Lower leg skin (tissue), 4 donors: Measurements from ENCODE around the gene MVB12B. TPM values are rescaled to one million over a fixed set of nuclear protein-coding genes. Genes with fewer than 3 reads are reported as not detected.

ENCODE experiments used
- DNase-seq, 2 donors: peaks; one replicate each; pipeline ENCODE4 v3.0.0-alpha.2; 2019; ENCODE audit warnings: low spot score in 2 of 2
- H3K4me3 ChIP-seq: fragments of 200-600 bp; sonication (generic); 2 replicates; pipeline ENCODE4 v1.5.1; 2017; ENCODE audit warnings: mild to moderate bottlenecking, low read depth; ENCODE audit not compliant: poor library complexity, severe bottlenecking
- POLR2A ChIP-seq, 2 donors: fragments of 450-650 bp; IDR thresholded peaks; one replicate each; pipeline ENCODE4 v1.6.1; 2016 to 2017; ENCODE audit warnings: antibody characterized with exemption in 2 of 2, mild to moderate bottlenecking in 1 of 2, moderate library complexity in 1 of 2
- WGBS, 2 donors: methylation state at CpG; one replicate each; pipeline ENCODE4 v1.1.5; 2018; 5-methylcytosine and 5-hydroxymethylcytosine counted together
- intact Hi-C: fragments of 100-400 bp; cut with DNase I; formaldehyde crosslinking; loops from one replicate; pipeline ENCODE4 v1.15.0; 2023; ENCODE audit warnings: low total_unique reads
- total RNA-seq, 4 donors: library from RNA; depleted of rRNA; stranded (reverse); fragments of >200 nt; gene quantifications; one replicate each; pipeline ENCODE4 v1.1.0, GENCODE V29; 2016
- TF ChIP-seq, protein P1 (sequence below), 3 donors: fragments of 450-650 bp; IDR thresholded peaks; one replicate each; pipeline ENCODE4 v1.5.1; 2016; ENCODE audit warnings: antibody characterized with exemption in 3 of 3, mild to moderate bottlenecking in 3 of 3, moderate library complexity in 2 of 3

The MVB12B gene
- total RNA-seq, 4 donors from 2014 or later, result 8.6 to 12.5 (median 10.9) TPM

DNA sequence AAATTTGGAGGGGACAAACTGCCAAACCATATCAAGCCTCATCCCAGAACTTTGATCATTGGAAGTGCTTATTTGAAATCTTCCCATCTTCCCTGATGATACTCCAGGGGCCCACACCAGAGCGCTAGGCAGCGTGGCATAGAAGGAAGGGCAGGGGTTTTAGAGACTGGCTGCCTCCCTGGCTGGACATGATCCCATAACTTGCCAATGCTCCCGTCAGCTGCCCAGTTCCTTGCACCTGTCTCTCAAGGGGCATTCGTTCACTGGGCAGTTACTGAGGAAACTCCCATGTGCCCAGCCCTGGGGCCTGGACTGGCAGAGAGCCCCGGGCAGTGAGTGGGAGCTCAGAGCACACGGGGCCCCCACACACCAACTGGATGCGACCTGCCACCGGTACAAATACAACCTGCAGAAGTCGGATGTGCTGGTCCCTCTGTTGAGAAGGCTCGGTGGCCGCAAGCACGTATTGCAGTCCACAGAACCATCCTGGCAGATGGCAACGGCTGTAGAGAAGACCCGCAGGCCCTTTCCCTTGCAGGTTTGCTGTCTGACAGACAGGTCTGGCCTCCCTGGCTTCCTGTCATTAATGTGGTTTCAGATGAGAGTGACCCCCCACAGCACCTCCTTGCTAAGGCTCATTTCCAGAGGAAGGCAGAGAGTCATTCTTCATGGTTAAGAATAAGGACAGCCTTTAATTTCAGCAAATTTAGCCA is 122.4 kb downstream of the MVB12B start:
- intact Hi-C loops, result no loop called here
- no peak overlapping the region for H3K4me3 ChIP-seq
- peak in 1 of 2 donors; percentile 69 for DNase-seq
- WGBS, 2 donors, result 82 to 92% methylated on average over 13 to 14 of the region's 14 CpGs
- TF ChIP-seq, protein P1, sequence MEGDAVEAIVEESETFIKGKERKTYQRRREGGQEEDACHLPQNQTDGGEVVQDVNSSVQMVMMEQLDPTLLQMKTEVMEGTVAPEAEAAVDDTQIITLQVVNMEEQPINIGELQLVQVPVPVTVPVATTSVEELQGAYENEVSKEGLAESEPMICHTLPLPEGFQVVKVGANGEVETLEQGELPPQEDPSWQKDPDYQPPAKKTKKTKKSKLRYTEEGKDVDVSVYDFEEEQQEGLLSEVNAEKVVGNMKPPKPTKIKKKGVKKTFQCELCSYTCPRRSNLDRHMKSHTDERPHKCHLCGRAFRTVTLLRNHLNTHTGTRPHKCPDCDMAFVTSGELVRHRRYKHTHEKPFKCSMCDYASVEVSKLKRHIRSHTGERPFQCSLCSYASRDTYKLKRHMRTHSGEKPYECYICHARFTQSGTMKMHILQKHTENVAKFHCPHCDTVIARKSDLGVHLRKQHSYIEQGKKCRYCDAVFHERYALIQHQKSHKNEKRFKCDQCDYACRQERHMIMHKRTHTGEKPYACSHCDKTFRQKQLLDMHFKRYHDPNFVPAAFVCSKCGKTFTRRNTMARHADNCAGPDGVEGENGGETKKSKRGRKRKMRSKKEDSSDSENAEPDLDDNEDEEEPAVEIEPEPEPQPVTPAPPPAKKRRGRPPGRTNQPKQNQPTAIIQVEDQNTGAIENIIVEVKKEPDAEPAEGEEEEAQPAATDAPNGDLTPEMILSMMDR (IDR thresholded peaks at IDR 0.05), result no peak
- no peak for TF ChIP-seq POLR2A (IDR thresholded peaks at IDR 0.05)

DNA sequence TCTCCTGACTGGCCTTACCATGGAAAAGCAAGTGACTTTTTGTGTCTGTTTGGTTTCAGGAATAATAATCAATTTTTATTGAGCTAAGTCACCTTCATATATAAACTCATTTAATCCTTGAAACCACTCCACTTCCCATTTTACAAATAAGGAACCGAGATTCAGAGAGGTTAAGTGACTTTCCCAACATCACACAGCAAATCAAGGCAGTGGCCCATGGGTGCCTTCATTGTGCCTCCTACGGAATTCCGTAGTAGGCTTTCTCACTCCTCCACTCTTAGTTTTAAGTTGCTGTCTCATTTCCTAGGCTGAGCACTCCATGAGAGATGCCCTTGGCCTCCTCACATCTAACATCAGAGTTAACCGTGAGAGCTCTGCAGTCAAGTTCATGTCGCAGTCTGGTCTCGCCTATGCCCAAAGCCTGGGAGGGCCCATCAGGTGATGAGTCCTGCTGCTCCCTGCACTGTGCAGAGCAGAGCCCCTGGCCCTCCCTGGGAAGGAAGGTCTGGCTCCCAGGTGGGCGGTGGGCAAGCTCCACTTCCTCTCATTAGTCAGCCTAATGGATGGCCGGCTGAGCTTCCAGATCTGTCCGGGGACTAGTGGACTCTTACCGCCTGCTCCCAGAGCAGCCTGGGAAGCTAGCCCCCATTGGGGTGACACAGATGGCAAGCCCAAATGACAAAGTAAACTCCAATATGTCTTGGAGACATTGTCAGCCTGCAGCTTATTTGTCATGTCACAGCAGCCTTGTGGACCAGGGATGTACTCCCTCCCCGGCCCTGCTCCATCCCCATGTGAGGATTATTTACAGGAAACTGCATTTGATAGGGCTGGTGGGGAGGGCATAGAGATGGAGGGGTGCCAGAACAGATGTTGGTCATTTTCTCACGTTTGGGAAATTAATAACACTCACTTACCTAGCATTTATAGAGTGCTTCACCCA is 123.4 kb downstream of the MVB12B start:
- intact Hi-C loops, result no loop called here
- no peak overlapping the region for H3K4me3 ChIP-seq
- no peak for TF ChIP-seq POLR2A (IDR thresholded peaks at IDR 0.05)
- TF ChIP-seq, protein P1 (IDR thresholded peaks at IDR 0.05), result no peak
- WGBS, 2 donors, result 87 to 92% methylated on average over 12 of the region's 12 CpGs
- DNase-seq, result peak in 1 of 2 donors; percentile 74

DNA sequence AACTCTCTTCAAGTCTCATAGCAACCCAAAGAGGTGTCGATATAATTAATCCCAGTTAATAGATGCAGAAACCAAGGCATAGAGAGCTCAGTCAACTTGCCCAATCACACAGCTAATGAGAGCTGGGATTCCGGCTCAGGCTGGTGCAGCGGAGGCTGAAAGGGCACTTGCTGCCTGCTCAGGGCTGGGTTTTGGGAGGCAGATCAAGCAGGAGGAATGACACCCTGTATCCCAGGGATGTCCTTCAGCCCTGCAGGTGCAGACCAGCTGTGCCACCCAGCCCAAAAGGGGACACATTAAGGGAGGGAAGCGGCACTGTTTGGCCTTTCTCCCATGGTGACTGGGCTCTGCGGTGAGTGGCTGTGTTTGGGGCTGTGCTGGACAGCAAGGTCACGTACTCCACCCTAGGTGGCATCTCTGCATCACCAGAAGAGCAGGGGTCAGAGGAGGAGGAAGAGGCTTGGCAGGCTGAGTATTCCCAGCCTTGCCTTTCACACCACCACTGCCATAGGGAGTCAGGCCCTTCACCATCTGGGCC is 124.1 kb downstream of the MVB12B start:
- no peak overlapping the region for H3K4me3 ChIP-seq
- intact Hi-C loops, result no loop called here
- DNase-seq, result peak in 1 of 2 donors; percentile 72
- TF ChIP-seq, protein P1 (IDR thresholded peaks at IDR 0.05), result no peak
- no peak for TF ChIP-seq POLR2A (IDR thresholded peaks at IDR 0.05)
- 89 to 97% methylated on average over 6 of the region's 6 CpGs for WGBS, 2 donors

DNA sequence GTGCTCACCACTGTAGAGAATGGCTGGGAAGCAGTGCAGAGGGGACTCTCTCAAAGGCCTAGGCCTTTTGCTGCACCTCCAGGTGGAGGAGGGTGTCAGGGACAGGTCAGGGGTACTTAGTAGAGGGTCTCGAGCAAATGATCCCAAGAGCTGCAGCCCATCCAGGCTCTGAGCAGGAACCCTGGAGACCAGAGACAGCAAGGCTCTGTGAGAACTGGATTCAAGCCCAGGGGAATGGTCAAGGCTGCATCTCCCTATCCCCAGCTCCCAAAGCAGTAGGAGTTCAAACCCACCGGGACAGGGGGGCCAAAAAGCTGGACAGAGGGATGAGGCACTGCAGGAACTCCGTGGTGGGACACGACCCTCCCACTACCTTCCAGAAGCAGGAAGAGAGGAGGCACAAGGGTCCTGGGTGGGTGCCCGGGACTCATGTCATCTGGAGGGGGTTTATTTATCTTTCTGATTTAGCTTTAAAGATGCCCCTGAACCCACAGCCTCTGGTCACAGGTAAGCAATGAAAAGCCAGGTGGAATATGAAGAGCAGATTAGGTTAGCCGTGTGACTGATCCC is 124.8 kb downstream of the MVB12B start:
- 89 to 97% methylated on average over 6 of the region's 6 CpGs for WGBS, 2 donors
- intact Hi-C loops, result no loop called here
- peak in 1 of 2 donors; percentile 42 for DNase-seq
- no peak overlapping the region for H3K4me3 ChIP-seq
- TF ChIP-seq POLR2A (IDR thresholded peaks at IDR 0.05), result no peak
- TF ChIP-seq, protein P1 (IDR thresholded peaks at IDR 0.05), result no peak

DNA sequence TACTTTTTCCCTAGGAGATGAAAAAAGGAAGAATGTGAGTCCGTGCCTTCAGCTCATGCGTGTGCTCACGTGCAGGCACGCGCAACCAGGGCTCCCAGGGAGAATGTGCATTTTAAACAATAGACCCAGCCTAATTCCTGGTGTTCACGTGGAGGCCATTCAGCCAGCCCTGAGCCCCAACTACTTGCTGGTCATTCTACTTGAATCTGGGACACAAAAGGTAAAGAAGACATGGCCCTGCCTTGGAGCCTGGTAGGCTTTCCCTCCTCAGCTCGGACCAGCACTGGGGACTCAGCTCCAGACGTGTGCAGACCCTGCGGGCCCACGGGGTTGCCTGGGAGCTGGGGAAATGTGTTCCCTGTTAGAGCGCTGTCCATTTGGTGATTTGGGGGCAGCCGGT is 125.5 kb downstream of the MVB12B start:
- WGBS, 2 donors, result 93 to 94% methylated on average over 12 of the region's 12 CpGs

More for the DNA sequence above, 125.5 kb downstream of the MVB12B start:
- no peak overlapping the region for H3K4me3 ChIP-seq
- DNase-seq, result peak in 1 of 2 donors; percentile 74
- intact Hi-C loops, result no loop called here
- TF ChIP-seq POLR2A (IDR thresholded peaks at IDR 0.05), result no peak
- TF ChIP-seq, protein P1 (IDR thresholded peaks at IDR 0.05), result no peak
